C4-2B (cell line): ENCODE measurements around the gene LRP1B.

Experiments
- CTCF ChIP-seq: fragments of 450-650 bp; conservative IDR thresholded peaks from 2 replicates; pipeline ENCODE4 v1.5.1; 2017; ENCODE audit warnings: mild to moderate bottlenecking
- ZFX ChIP-seq: fragments of 450-650 bp; IDR thresholded peaks from 2 replicates; pipeline ENCODE4 v1.6.1; 2017

GRCh38 chr2:140498360-140498759 is 1632.5 kb downstream of the LRP1B start:
- TF ChIP-seq CTCF (no peak), ZFX (no peak)
